Spleen (tissue), 11 donors: ENCODE measurements around the gene PSMD1. TPM values are rescaled to one million over a fixed set of nuclear protein-coding genes. Genes with fewer than 3 reads are reported as not detected.
A peak's percentile ranks its signal among the peaks of the same experiment; 100 is the strongest.

Experiments used
- DNase-seq: peaks from one replicate; pipeline ENCODE4 v3.0.0-alpha.2; 2020
- H3K27ac ChIP-seq, 8 donors: fragments of 200-600 bp; sonication (generic) in 7 of 8; 1 replicate in 4 of 8; 2 replicates in 4 of 8; pipeline versions ENCODE4 v1.5.0 to v1.8.0; 2016 to 2021; ENCODE audit warnings: inconsistent platforms in 4 of 8, mild to moderate bottlenecking in 4 of 8, moderate library complexity in 1 of 8
- H3K27me3 ChIP-seq, 7 donors: fragments of 200-600 bp; sonication (generic) in 6 of 7; replicated peaks in 1 of 7; 1 replicate in 4 of 7; 2 replicates in 3 of 7; pipeline versions ENCODE4 v1.5.0 to v1.8.0; 2016 to 2021; ENCODE audit warnings: inconsistent platforms in 3 of 7, mild to moderate bottlenecking in 1 of 7
- H3K36me3 ChIP-seq, 6 donors: fragments of 200-600 bp; sonication (generic) in 5 of 6; 1 replicate in 4 of 6; 2 replicates in 2 of 6; pipeline versions ENCODE4 v1.5.0 to v1.8.0; 2016 to 2021; ENCODE audit warnings: inconsistent platforms in 2 of 6
- H3K4me1 ChIP-seq, 6 donors: fragments of 200-600 bp; sonication (generic) in 5 of 6; 1 replicate in 3 of 6; 2 replicates in 3 of 6; pipeline versions ENCODE4 v1.5.0 to v1.8.0; 2016 to 2021; ENCODE audit warnings: inconsistent platforms in 3 of 6
- H3K4me3 ChIP-seq, 8 donors: fragments of 200-600 bp; sonication (generic) in 7 of 8; 1 replicate in 4 of 8; 2 replicates in 4 of 8; pipeline versions ENCODE4 v1.5.0 to v1.8.0; 2016 to 2021; ENCODE audit warnings: inconsistent platforms in 4 of 8, mild to moderate bottlenecking in 4 of 8, moderate library complexity in 2 of 8
- H3K9me3 ChIP-seq, 8 donors: fragments of 200-600 bp; sonication (generic) in 7 of 8; 1 replicate in 4 of 8; 2 replicates in 4 of 8; pipeline versions ENCODE4 v1.5.0 to v1.8.0; 2016 to 2021; ENCODE audit warnings: inconsistent platforms in 4 of 8
- CTCF ChIP-seq, 11 experiments: fragments of 200-600 bp in 7 of 11; fragments of 450-650 bp in 4 of 11; sonication (generic) in 4 of 11; IDR thresholded peaks in 8 of 11; conservative IDR thresholded peaks in 3 of 11; 1 replicate in 7 of 11; 2 replicates in 4 of 11; pipeline versions ENCODE4 v1.4.0 to v1.8.0; 2016 to 2021; ENCODE audit warnings: antibody characterized with exemption in 11 of 11, inconsistent platforms in 4 of 11, mild to moderate bottlenecking in 1 of 11
- POLR2A ChIP-seq, 3 donors: fragments of 450-650 bp; IDR thresholded peaks; one replicate each; pipeline ENCODE4 v1.5.1; 2017; ENCODE audit warnings: antibody characterized with exemption in 3 of 3, mild to moderate bottlenecking in 1 of 3
- POLR2AphosphoS5 ChIP-seq, 3 donors: sonication (generic); formaldehyde crosslinking; IDR thresholded peaks; one replicate each; pipeline ENCODE4 v1.5.1; 2017; ENCODE audit warnings: antibody characterized with exemption in 3 of 3
- WGBS, 5 donors: extraction: QIAGEN DNeasy Blood & Tissue Kit in 3 of 5; methylation state at CpG; one replicate each; pipeline versions ENCODE4 v1.1.5 to v1.1.7; 2013 to 2018; 5-methylcytosine and 5-hydroxymethylcytosine counted together
- intact Hi-C: fragments of 100-400 bp; cut with DNase I; formaldehyde crosslinking; loops from one replicate; pipeline ENCODE4 v1.15.0; 2023; ENCODE audit warnings: low total_unique reads
- polyA plus RNA-seq, 3 donors: library from polyadenylated mRNA; stranded (reverse); fragments of 200-250 nt; gene quantifications; one replicate each; pipeline ENCODE4 v1.2.1, GENCODE V29; 2013
- total RNA-seq, 7 donors: library from RNA; depleted of rRNA in 3 of 7; stranded (reverse); fragments of >200 nt in 3 of 7; fragmentation: NEBNext Ultra II Directional in 4 of 7; extraction: Animal tissue kit (Norgen Biotek cat#: 25700) in 4 of 7; gene quantifications; one replicate each; pipeline versions ENCODE4 v1.1.0 to v1.2.1, GENCODE V29; 2016 to 2021
- donor health status: healthy with polysubstance abuse.
- donor health status: DM: no; HTN: no; CAD: no; lungs with moderate emphysema.
- donor health status: DM: no; HTN: no; CAD: no.
- donor health status: Bipolar disorder and iron deficiency.
- donor health status: healthy.
- donor health status: DM: no; HTN: no; CAD: no.
- donor health status: DM: yes; HTN: yes; CAD: no.

PSMD1 gene
- total and polyA plus RNA-seq, 10 donors = 21.2 to 81.2 (median 53.4) TPM

- Histone ChIP-seq H3K4me1 (peaks cover 0 to 35% (median 13%) of the 10 kb centered on the region in 6 donors), H3K27me3 (no peaks in the 10 kb centered on the region), H3K36me3 (peaks cover 0 to 2% (median 0%) of the 10 kb centered on the region in 6 donors), H3K4me3 (no peak overlapping the region), H3K9me3 (no peaks in the 10 kb centered on the region), H3K27ac (peak overlapping the region in 1 of 8 donors; percentile 29)
- no peak for TF ChIP-seq POLR2AphosphoS5 (IDR thresholded peaks at IDR 0.05)
- no peak for TF ChIP-seq POLR2A (IDR thresholded peaks at IDR 0.05)
- no peak for TF ChIP-seq CTCF (IDR thresholded peaks at IDR 0.05 in 8 of 11, conservative IDR thresholded peaks at IDR 0.05 in 3 of 11)
- DNase-seq = no peak
- 62 to 86% (median 76%) methylated on average over 1 of the region's 1 CpG for WGBS, 5 donors
- intact Hi-C loops = no loop called here
These were observed 75.5 kb downstream of the PSMD1 start for GRCh38 chr2:231132129-231132528.

- DNase-seq = no peak
- Histone ChIP-seq H3K4me1 (peaks cover 0 to 35% (median 13%) of the 10 kb centered on the region in 6 donors), H3K27me3 (no peaks in the 10 kb centered on the region), H3K36me3 (peaks cover 0 to 16% (median 0%) of the 10 kb centered on the region in 6 donors), H3K9me3 (no peaks in the 10 kb centered on the region), H3K27ac (peak overlapping the region in 2 of 8 donors; percentile 53 to 60), H3K4me3 (no peak overlapping the region)
- intact Hi-C loops = no loop called here
- TF ChIP-seq POLR2AphosphoS5 (IDR thresholded peaks at IDR 0.05) (no peak), POLR2A (IDR thresholded peaks at IDR 0.05) (no peak), CTCF (IDR thresholded peaks at IDR 0.05 in 8 of 11, conservative IDR thresholded peaks at IDR 0.05 in 3 of 11) (no peak)
- 93 to 99% (median 95%) methylated on average over 1 of the region's 1 CpG for WGBS, 5 donors
These were observed 76.9 kb downstream of the PSMD1 start for GRCh38 chr2:231133365-231134099.

GRCh38 chr2:231134910-231135655 is 78.4 kb downstream of the PSMD1 start:
- Histone ChIP-seq H3K27ac (peak overlapping the region in 7 of 8 donors; percentile 24 to 60 (median 44)), H3K4me3 (no peak overlapping the region), H3K4me1 (peaks cover 0 to 35% (median 13%) of the 10 kb centered on the region in 6 donors), H3K36me3 (peaks cover 0 to 30% (median 6%) of the 10 kb centered on the region in 6 donors), H3K9me3 (no peaks in the 10 kb centered on the region), H3K27me3 (no peaks in the 10 kb centered on the region)
- DNase-seq = no peak
- WGBS, 5 donors = 89 to 94% (median 91%) methylated on average over 1 of the region's 1 CpG
- TF ChIP-seq POLR2AphosphoS5 (IDR thresholded peaks at IDR 0.05) (no peak), POLR2A (IDR thresholded peaks at IDR 0.05) (no peak), CTCF (IDR thresholded peaks at IDR 0.05 in 8 of 11, conservative IDR thresholded peaks at IDR 0.05 in 3 of 11) (no peak)
- intact Hi-C loops = no loop called here

- Histone ChIP-seq H3K9me3 (no peaks in the 10 kb centered on the region), H3K4me1 (peaks cover 0 to 22% (median 11%) of the 10 kb centered on the region in 6 donors), H3K4me3 (no peak overlapping the region), H3K27ac (no peak overlapping the region), H3K36me3 (peaks cover 0 to 49% (median 6%) of the 10 kb centered on the region in 6 donors), H3K27me3 (no peaks in the 10 kb centered on the region)
- 88 to 93% (median 90%) methylated on average over 8 of the region's 8 CpGs for WGBS, 5 donors
- intact Hi-C loops = no loop called here
- DNase-seq = no peak
- TF ChIP-seq POLR2A (IDR thresholded peaks at IDR 0.05) = no peak
- no peak for TF ChIP-seq POLR2AphosphoS5 (IDR thresholded peaks at IDR 0.05)
- no peak for TF ChIP-seq CTCF (IDR thresholded peaks at IDR 0.05 in 8 of 11, conservative IDR thresholded peaks at IDR 0.05 in 3 of 11)
These were observed 82.0 kb downstream of the PSMD1 start for GRCh38 chr2:231138699-231139098.
